AG09319 (cell line): ENCODE data around the gene HOXA11.
A peak's percentile ranks its signal among the peaks of the same experiment; 100 is the strongest.

Experiments
- DNase-seq: peaks from one replicate; pipeline ENCODE4 v3.0.0-alpha.2; 2010; ENCODE audit warnings: low read depth; ENCODE audit errors: extremely low read depth
- TF ChIP-seq, protein P1 (sequence below): IDR thresholded peaks from 2 replicates; pipeline ENCODE4 v1.5.1; 2011; ENCODE audit warnings: low read depth, mild to moderate bottlenecking, inconsistent platforms, low read length, moderate library complexity

Gene HOXA11

GRCh38 chr7:27185013-27185853 lies at the start of gene HOXA11:
TSS of gene HOXA11 (minus strand) at chr7:27185232. CDS start at chr7:27185144, 88 bp downstream.
- DNase-seq: peak; percentile 10

DNA sequence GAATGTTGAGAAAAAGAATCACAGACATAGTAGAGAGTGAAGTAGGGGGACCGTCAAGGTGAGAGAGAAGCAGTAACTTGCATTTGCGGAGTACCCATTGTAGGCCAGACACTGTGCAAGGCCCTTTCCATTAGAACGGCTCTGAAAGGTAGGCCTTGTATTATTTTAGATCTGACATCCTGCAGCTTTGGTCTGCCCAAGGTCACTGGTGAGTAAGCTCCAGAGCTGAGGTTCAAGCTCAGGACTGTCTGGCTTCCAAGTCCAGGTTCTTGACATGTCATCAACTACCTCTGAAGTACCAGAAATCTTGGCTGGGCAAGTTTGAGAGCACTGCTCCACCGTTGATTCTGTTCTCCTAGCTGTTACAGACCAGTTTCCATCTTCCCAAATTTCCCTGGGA lies 44.4 kb upstream of the HOXA11 start:
- TF ChIP-seq, protein P1, sequence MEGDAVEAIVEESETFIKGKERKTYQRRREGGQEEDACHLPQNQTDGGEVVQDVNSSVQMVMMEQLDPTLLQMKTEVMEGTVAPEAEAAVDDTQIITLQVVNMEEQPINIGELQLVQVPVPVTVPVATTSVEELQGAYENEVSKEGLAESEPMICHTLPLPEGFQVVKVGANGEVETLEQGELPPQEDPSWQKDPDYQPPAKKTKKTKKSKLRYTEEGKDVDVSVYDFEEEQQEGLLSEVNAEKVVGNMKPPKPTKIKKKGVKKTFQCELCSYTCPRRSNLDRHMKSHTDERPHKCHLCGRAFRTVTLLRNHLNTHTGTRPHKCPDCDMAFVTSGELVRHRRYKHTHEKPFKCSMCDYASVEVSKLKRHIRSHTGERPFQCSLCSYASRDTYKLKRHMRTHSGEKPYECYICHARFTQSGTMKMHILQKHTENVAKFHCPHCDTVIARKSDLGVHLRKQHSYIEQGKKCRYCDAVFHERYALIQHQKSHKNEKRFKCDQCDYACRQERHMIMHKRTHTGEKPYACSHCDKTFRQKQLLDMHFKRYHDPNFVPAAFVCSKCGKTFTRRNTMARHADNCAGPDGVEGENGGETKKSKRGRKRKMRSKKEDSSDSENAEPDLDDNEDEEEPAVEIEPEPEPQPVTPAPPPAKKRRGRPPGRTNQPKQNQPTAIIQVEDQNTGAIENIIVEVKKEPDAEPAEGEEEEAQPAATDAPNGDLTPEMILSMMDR: no peak
- DNase-seq: no peak

More at GRCh38 chr7:27185013-27185853, at the start of gene HOXA11:
- TF ChIP-seq, protein P1: no peak

- DNase-seq: no peak
- TF ChIP-seq, protein P1: no peak
These were observed 40.2 kb upstream of the HOXA11 start for GRCh38 chr7:27224983-27225934.

- no peak for DNase-seq
- TF ChIP-seq, protein P1: no peak
These were observed 39.0 kb upstream of the HOXA11 start for GRCh38 chr7:27223941-27224575.

GRCh38 chr7:27221201-27221797 lies 36.3 kb upstream of the HOXA11 start:
- TF ChIP-seq, protein P1: no peak
- no peak for DNase-seq

DNA sequence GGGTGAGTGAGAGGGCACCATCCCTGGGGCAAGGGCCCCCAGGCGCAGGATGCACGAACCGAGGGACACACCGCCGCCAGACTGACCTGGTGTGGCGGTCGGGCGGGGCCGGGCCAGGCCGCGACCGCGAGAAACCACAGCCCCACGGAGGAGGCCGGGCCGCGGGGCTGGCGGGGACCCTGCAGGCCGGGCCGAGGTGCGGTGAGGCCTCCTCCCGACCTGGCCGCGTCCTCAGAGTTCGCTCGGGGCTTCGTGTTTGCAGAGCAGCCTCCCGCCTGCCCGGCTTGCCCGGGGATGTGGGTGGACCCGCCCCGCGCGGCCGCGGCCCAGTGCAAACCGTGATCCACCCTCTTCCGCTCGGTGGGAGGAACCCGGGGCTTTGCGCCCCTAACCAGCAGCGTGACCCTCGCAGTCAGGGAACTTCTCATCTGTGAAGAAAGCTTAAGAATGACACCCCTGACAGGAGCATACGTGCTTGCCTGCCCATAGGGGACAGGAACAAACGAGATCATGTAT lies 35.5 kb upstream of the HOXA11 start:
- DNase-seq: no peak
- TF ChIP-seq, protein P1: no peak
